ENCODE data around the gene NUBPL.
"Not testable (repeated sequence)": the region's sequence is repeated elsewhere in the genome, so short reads cannot be mapped to it uniquely, and the experiment has no call there.

Gene NUBPL

GRCh38 chr14:31884776-31885379, 323.7 kb downstream of the NUBPL start:
- DNase-seq: no peak

GRCh38 chr14:31886156-31886835, 325.1 kb downstream of the NUBPL start:
- DNase-seq: no peak

GRCh38 chr14:31887929-31888580, 326.9 kb downstream of the NUBPL start:
- DNase-seq: no peak

- no peak for DNase-seq
Observed at GRCh38 chr14:31889297-31889696, 328.1 kb downstream of the NUBPL start.

GRCh38 chr14:31890202-31890601, 329.0 kb downstream of the NUBPL start:
- DNase-seq: not testable (repeated sequence)

GRCh38 chr14:31893221-31893757, 332.1 kb downstream of the NUBPL start:
- DNase-seq: no peak

- peak; percentile 67 for DNase-seq
Observed at GRCh38 chr14:31894351-31894750, 333.1 kb downstream of the NUBPL start.

GRCh38 chr14:31895206-31895605, 334.0 kb downstream of the NUBPL start:
- DNase-seq: no peak

- no peak for DNase-seq
Observed at GRCh38 chr14:31895646-31896045, 334.4 kb downstream of the NUBPL start.

GRCh38 chr14:31897581-31898186, 336.5 kb downstream of the NUBPL start:
- no peak for DNase-seq

- no peak for DNase-seq
Observed at GRCh38 chr14:31898838-31899528, 337.8 kb downstream of the NUBPL start.

- DNase-seq: no peak
Observed at GRCh38 chr14:31902002-31902401, 340.8 kb downstream of the NUBPL start.

GRCh38 chr14:31902945-31903646, 341.9 kb downstream of the NUBPL start:
- peak; percentile 6 for DNase-seq

GRCh38 chr14:31909977-31910376, 348.8 kb downstream of the NUBPL start:
- no peak for DNase-seq

All from OCI-M1 (cell line).